Stimulated activated CD8-positive, alpha-beta memory T cell treated with anti-CD3 and anti-CD28 coated beads, Interleukin-12 subunit alpha, Interleukin-12 subunit beta, amount 100 ng/mL, for 24 hours (primary cell): ENCODE results near the gene RAET1G.
"Not testable (repeated sequence)": the region's sequence is repeated elsewhere in the genome, so short reads cannot be mapped to it uniquely, and the experiment has no call there.

Source experiments
- DNase-seq: peaks from one replicate; pipeline ENCODE4 v3.0.0-alpha.2; 2020; ENCODE audit errors: extremely low read depth

The RAET1G gene

DNA sequence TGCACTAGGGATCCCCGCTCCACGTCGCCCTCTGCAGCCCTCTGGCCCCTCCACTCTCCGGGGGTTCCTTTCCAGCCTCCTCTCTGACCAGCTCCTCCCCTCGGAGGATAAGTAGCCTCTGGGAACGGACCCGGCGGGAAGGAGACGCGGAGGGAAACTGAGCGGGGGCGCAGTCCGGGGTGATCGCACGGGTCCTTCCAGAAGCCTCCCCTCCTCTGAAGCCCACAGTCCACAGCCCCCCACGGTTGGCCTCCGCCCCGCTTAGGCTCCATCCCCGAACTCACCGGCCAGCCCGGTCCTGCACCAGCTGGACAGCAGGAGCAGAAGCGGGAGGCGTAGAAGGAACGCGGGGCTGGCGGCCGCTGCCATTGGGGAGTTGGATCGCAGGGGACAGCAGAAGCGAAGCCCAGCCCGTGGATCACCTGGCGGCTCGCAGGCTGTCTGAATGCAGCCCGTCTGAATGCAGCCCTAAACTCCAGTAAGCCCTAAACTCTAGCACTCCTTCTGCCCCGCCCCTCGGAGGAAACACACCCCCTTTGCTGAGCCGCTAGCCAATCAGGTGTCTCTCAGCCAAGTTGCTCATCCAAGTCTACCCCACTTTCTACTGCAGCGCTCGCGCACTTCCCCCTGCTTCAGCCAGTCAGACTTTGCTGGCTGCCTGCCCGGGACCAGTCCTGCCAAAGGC is at the start of gene RAET1G:
Gene RAET1G, minus strand, starts transcription at position 480 of the 685 bp plus-strand sequence. Its CDS starts 111 bp downstream, at position 369.
- DNase-seq, result peak; percentile 60

- no peak for DNase-seq
Measured at GRCh38 chr6:149969635-149970034, 46.7 kb upstream of the RAET1G start.

DNA sequence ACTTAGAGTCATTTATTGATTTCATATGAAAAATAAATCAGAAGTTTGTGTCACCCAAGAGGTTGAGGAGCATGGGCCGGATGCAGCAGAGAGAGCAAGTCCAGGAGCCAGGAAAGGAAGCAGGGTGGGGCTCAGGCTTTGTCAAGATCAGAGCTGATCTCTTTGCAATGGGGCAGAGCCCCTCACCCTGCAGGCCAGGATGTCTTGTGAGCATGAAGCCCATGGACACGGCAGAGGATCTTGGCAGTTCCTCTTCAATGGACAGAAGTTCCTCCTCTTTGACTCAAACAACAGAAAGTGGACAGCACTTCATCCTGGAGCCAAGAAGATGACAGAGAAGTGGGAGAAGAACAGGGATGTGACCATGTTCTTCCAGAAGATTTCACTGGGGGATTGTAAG is 46.0 kb upstream of the RAET1G start:
- not testable (repeated sequence) for DNase-seq

- not testable (repeated sequence) for DNase-seq
Measured at GRCh38 chr6:149967999-149968398, 45.1 kb upstream of the RAET1G start.

- DNase-seq, result no peak
Measured at GRCh38 chr6:149967591-149967990, 44.7 kb upstream of the RAET1G start.

DNA sequence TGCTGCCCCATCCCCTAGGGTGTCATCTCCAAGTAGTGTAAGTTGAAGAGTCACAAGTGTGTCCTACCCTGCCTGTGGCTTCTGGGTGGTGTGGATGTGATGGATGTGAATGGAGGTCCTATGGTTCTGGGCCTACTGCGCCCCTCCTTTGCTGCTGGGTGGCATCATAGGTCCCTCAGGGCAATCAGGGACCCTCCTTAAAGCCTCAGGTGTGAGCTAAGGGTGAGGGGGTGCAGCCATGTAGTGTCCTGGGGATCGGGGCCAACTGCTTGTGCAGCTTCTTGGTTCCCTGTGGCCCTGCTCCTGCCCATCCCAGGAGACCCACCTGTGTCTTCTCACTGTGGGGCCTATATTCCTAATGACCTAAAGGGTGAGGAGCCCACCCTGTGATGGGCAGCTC is 43.4 kb upstream of the RAET1G start:
- DNase-seq, result not testable (repeated sequence)

GRCh38 chr6:149965194-149966020 is 42.5 kb upstream of the RAET1G start:
- no peak for DNase-seq

DNA sequence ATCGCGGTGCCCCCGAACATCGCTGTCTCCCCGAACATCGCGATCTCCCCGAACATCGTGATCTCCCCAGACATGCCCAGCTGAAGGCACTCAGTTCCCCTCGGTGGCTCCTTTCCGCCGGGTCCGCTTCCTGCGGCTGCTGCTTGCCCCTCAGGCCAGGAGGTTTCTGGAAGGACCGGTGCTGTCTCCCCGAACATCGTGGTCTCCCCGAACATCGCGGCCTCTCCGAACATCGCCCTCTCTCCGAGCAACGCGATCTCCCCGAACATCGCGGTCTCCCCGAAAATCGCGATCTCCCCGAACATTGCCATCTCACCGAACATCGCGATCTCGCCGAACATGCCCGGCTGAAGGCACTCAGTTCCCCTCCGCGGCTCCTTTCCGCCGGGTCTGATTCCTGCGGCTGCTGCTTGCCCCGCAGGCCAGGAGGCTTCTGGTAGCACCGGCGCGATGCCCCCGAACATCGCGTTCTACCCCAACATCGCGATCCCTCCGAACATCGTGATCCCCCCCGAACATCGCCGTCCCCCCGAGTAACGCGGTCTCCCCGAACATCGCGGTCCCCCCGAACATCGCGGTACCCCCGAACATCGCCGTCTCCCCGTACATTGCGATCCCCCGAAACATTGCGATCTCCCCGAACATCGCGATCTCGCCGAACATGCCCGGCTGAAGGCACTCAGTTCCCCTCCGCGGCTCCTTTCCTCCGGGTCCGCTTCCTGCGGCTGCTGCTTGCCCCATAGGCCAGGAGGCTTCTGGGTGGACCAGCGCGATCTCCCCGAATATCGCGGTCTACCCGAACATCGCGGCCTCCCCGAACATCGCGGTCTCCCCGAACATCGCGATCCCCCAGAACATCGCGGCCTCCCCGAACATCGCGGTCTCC is 41.6 kb upstream of the RAET1G start:
- DNase-seq, result no peak

GRCh38 chr6:149963462-149964307 is 40.8 kb upstream of the RAET1G start, which contains the start of gene ULBP1:
ULBP1 (plus strand) TSS chr6:149963943; CDS start chr6:149964050, 107 bp downstream.
- peak; percentile 54 for DNase-seq

DNA sequence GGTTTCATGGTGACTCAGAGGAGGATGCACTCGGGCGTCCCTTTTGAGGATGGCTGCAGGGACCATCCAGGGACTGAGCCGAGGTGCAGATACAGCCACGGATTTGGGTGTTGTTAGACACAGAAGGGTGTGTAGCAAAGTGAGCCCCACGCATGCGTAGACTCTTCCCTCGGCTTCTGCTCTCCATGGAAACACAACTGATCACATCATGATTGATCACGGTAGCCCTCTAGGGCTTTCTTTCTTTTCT is 40.2 kb upstream of the RAET1G start:
- DNase-seq, result no peak

DNA sequence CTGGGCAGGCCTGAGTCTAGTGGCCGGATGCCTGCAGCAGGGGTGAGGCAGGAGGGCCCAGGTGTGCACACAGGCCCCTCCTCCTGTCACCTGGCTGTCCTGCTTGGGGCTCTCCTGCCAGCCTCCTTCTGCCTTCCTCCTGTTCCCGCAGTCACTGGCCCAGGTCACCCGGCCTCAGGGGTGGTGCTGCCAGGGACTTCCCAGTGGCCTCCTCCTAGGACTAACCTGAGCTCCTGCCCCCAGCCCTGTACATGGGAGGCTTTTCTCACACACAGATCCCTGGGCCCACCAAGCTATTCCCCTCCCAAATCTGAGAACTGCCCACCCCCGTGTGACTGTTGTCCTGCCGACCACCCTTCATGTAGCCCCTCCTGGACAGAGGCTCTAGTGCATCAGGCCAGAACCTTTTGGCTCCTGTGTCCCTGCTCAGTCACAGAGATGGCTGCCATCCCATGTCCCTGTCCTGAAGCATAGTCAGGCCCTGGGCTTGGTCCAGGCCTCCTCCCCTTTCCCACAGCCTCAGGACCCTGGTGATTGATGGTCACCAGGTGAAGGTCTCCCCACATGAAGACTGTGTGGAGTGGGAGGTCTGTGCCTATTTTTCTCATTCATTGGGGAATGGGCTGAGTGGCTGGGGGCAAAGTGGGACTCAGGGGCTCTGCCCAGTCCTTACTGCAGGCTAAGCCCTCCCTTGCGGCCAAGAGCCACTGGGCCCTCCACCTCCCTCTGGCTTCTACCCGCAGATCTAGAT is 39.7 kb upstream of the RAET1G start:
- no peak for DNase-seq

GRCh38 chr6:149961728-149962425 is 39.0 kb upstream of the RAET1G start:
- no peak for DNase-seq

DNA sequence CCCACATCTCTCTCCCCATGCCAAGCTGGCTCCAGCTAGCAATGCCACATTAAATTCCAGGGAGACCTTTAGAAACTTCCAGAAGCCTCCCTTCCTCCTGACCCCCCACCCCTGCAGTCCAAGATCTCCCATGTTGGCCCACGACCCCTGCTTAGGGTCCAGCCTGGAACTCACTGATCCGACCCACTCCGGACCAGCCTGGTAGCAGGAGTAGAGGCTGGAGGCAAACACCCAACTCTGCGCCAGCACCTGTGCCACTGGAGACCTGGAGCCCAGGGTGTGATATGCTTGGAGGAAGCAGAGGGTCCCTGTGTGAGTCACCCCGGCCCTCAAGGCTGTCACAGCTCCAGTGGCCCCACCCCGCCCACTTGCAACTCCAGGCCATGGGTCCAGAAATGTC is 37.6 kb upstream of the RAET1G start:
- DNase-seq, result no peak

GRCh38 chr6:149959806-149960205 is 36.9 kb upstream of the RAET1G start:
- not testable (repeated sequence) for DNase-seq

GRCh38 chr6:149958124-149958523 is 35.2 kb upstream of the RAET1G start:
- DNase-seq, result not testable (repeated sequence)

GRCh38 chr6:149955654-149956317 is 32.9 kb upstream of the RAET1G start:
- DNase-seq, result not testable (repeated sequence)

DNA sequence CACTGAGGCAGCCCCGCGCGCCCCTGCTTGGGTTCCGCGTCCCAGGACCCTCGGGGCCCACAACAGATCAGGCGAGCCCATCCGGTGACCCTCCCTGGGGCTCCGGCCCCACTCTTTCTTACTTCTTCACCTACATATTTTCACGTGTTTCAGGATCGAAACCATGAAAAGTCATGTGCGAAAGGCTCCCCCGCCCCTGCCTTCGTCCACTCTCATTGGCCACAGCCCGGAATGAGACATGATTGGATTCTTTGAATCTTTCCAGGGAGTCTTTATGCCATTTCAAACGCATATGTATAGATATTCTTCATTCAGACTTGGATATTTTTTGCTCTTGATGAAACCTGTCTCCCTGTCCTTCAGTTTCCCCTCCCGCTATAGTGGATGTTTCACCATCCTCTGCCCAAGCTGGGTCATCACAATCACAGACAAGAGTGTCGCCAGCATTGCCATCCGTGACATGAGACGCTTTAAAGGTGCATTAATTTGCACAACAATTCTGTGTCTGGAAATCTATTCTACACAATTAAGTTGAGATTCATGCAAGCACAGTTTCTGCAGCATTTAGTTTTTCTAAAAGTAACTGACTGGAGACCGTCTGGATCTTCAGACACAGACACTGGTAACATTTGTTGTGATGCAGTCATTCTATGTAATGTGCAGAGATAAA is 32.2 kb upstream of the RAET1G start:
- not testable (repeated sequence) for DNase-seq

DNA sequence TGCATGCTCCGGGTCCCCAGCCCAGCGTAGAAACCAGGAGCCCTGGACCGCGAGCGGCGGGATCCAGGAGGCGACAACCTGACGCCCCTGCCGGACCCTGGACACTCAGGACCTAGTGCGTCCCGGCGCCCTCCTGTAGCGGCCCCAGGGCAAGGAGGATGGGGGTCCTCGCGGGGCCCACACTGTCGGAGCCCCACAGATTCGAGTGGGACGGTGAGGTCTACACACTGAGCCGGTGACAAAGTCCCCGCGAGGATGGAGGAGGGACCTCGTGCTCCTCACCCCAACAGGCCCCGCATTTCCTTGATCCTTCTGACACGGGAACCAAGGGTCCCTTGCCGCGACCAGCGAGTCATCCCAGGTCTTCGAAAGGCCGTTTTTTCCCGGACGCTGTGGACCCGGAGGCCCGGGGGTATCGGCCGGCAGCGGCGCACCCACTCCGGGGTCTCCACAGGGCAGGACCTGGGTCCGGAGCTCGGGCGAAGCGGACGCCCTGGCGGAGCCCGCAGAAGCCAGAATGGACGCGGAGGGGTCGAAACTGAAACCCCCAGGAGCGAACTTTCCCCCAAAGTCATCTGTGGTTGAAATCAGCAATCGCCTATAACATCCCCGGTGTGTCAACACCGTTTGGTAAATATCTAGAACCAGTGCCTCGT is 31.5 kb upstream of the RAET1G start:
- DNase-seq, result not testable (repeated sequence)
